Endothelial cell of umbilical vein (primary cell): ENCODE results near the gene P2RY6. TPM values are rescaled to one million over a fixed set of nuclear protein-coding genes. Genes with fewer than 3 reads are reported as not detected.

Experiments used
- BruUV-seq: library from RNA; stranded (reverse); fragments of 400-500 nt; replicated peaks from 2 replicates; lab custom pipeline; 2021; lab: Mats Ljungman, UMichigan
- CTCF ChIA-PET: fragments of 300-600, 350-600 bp; sonication (Branson Sonifier 250); formaldehyde crosslinking; loops from one replicate; lab custom pipeline; 2021; ENCODE audit warnings: antibody characterized with exemption, inconsistent platforms; lab: Charles Lee
- POLR2A ChIA-PET: fragments of 300-600, 350-600 bp; sonication (Branson Sonifier 250); formaldehyde crosslinking; loops from one replicate; lab custom pipeline; 2021; ENCODE audit warnings: antibody characterized with exemption, inconsistent platforms; lab: Charles Lee
- DNase-seq: peaks from one replicate; pipeline ENCODE4 v3.0.0-alpha.2; 2011; ENCODE audit warnings: low read depth, low spot score
- FAIRE-seq: peaks from 2 replicates; lab custom pipeline; 2011; peaks lifted over from hg19 to GRCh38; lab: Jason Lieb, UNC
- H2AFZ ChIP-seq: 2 replicates; pipeline ENCODE4 v1.6.0; 2012; ENCODE audit warnings: low read depth, low read length, control low read depth, inconsistent platforms
- H3K27ac ChIP-seq: 2 replicates; pipeline ENCODE4 v1.5.1; 2011; ENCODE audit warnings: low read depth, mild to moderate bottlenecking, control low read depth, low read length, moderate library complexity; ENCODE audit not compliant: insufficient read depth
- H3K27me3 ChIP-seq, 2 experiments: 2 replicates each; pipeline versions ENCODE4 v1.6.0 to v1.6.1; 2011; ENCODE audit warnings: low read length in 2 of 2, mixed read lengths in 1 of 2; ENCODE audit not compliant: control insufficient read depth in 2 of 2, insufficient read depth in 2 of 2
- H3K36me3 ChIP-seq, 2 experiments: 2 replicates in 1 of 2; 3 replicates in 1 of 2; pipeline ENCODE4 v1.5.1; 2011; ENCODE audit warnings: low read length in 2 of 2, mild to moderate bottlenecking in 1 of 2, moderate library complexity in 1 of 2; ENCODE audit not compliant: control insufficient read depth in 2 of 2, insufficient read depth in 2 of 2; ENCODE audit errors: extremely low read depth in 1 of 2
- H3K4me1 ChIP-seq: 3 replicates; pipeline ENCODE4 v1.5.1; 2011; ENCODE audit warnings: mild to moderate bottlenecking, low read length; ENCODE audit not compliant: control insufficient read depth, insufficient read depth; ENCODE audit errors: extremely low read depth
- H3K4me2 ChIP-seq: 2 replicates; pipeline ENCODE4 v1.6.1; 2011; ENCODE audit warnings: low read length, control low read depth, mixed read lengths; ENCODE audit not compliant: insufficient read depth
- H3K4me3 ChIP-seq, 3 experiments: fragments of 200-600 bp in 1 of 3; sonication (generic), shearing (Covaris generic) in 1 of 3; replicated peaks in 1 of 3; 2 replicates each; pipeline ENCODE4 v1.5.1; 2011 to 2016; ENCODE audit warnings: control low read depth in 3 of 3, low read length in 3 of 3, mild to moderate bottlenecking in 2 of 3, inconsistent platforms in 1 of 3, low read depth in 1 of 3, moderate library complexity in 1 of 3; ENCODE audit not compliant: insufficient read depth in 1 of 3
- H3K79me2 ChIP-seq: 2 replicates; pipeline ENCODE4 v1.6.0; 2012; ENCODE audit warnings: low read length, inconsistent platforms; ENCODE audit not compliant: control insufficient read depth, insufficient read depth
- H3K9ac ChIP-seq: replicated peaks from 2 replicates; pipeline ENCODE3; 2011; ENCODE audit warnings: low read length, control low read depth; ENCODE audit not compliant: insufficient read depth; ENCODE audit errors: extremely low read depth
- H3K9me1 ChIP-seq: replicated peaks from 3 replicates; pipeline ENCODE4 v1.6.0; 2011; ENCODE audit warnings: mild to moderate bottlenecking, low read length; ENCODE audit not compliant: control insufficient read depth, insufficient read depth; ENCODE audit errors: extremely low read depth
- H3K9me3 ChIP-seq: replicated peaks from 2 replicates; pipeline ENCODE4 v1.5.1; 2012; ENCODE audit warnings: low read length, inconsistent platforms; ENCODE audit not compliant: control insufficient read depth, insufficient read depth
- H4K20me1 ChIP-seq: replicated peaks from 2 replicates; pipeline ENCODE3; 2011; ENCODE audit warnings: mild to moderate bottlenecking, low read length; ENCODE audit not compliant: control insufficient read depth, insufficient read depth; ENCODE audit errors: extremely low read depth
- EZH2 ChIP-seq: IDR thresholded peaks from 2 replicates; pipeline ENCODE4 v1.6.1; 2012; ENCODE audit warnings: borderline replicate concordance, low read depth, mild to moderate bottlenecking, moderate library complexity, low read length, inconsistent platforms; ENCODE audit not compliant: severe bottlenecking
- POLR2AphosphoS5 ChIP-seq: IDR thresholded peaks from 2 replicates; pipeline ENCODE4 v1.6.1; 2012; ENCODE audit warnings: low read depth, mild to moderate bottlenecking, control low read depth, low read length, moderate library complexity; ENCODE audit not compliant: insufficient read depth
- dilution Hi-C: fragments of 300-500 bp; cut with MboI; formaldehyde crosslinking; loops from one replicate; pipeline ENCODE4 v1.15.0; 2019; ENCODE audit warnings: low sequenced_read_pairs; ENCODE audit not compliant: extremely low pct_ligation_motif_present
- intact Hi-C: fragments of 100-400 bp; cut with micrococcal nuclease; formaldehyde crosslinking; loops from one replicate; pipeline ENCODE4 v1.10.0; 2022
- polyA plus RNA-seq, 4 experiments: library from polyadenylated mRNA; depleted of rRNA in 3 of 4; stranded (reverse) in 3 of 4; unstranded in 1 of 4; fragments of >200 nt; gene quantifications; 2 replicates each; pipeline versions ENCODE4 v1.2.1 to v1.2.3, GENCODE V29; 2011 to 2012; ENCODE audit warnings: missing spikeins in 1 of 4
- total RNA-seq: library from RNA; stranded (reverse); gene quantifications from 2 replicates; pipeline ENCODE4 v1.2.3, GENCODE V29; 2021

The P2RY6 gene
- total and polyA plus RNA-seq, 2 donors (not counting 3 experiments of a cell fraction or from before 2014, with no cell fraction given): 0.47 TPM; not detected in 1

DNA sequence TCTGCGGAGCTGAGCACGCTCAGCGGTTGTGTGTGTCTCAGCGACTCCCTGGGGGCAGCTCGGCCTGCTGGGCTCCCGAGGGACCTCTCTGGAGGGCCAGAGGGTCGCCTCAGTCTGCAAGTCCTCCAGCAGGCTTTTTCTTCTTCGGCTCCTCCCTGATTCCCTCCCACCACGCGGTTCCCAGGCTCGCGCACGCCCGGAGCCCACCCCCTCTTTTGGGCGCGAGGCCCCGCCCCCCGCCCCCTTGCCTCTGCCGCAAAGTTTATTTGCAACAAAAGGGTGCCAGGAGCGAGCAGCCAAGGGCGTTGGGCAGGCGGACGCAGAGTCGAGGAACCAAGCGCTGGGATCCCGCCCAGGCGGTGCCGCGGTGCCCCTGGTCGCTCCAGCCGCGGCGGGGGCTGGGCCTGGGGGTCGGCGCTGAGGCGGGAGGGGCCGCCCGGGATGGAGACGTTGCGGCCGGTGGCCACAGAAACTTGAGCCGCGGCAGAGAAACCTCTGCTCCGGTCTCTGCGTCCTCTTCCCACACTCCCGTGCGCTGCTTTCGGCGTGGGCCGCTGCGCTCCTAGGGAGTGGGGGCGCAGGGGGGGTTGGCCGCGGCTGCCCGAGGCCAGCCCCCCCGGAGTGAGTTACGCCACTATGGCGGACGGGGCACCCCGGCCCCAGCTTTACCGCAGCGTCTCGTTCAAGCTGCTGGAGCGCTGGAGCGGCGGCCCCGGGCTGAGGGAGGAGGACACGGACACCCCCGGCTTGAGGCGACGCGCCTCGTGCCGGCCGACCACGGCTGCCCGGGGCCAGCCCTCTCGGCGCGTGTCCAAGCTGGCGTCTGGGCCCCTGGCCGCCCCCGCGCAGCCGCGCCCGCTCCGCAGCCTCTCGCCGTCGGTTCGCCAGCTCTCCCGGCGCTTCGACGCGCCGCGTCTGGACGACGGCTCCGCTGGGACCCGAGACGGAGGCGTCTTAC is 36.1 kb downstream of the P2RY6 start, which contains the start of gene ARHGEF17:
Gene ARHGEF17, plus strand, starts transcription at position 274 of the 958 bp plus-strand sequence. Its CDS starts 363 bp downstream, at position 637.
- no peaks in the 10 kb centered on the region for H3K9me1 ChIP-seq
- no peaks in the 10 kb centered on the region for H3K27me3 ChIP-seq
- intact Hi-C loops: no loop called here
- H2AFZ ChIP-seq: peak within 1 kb of the TSS; percentile 95
- DNase-seq (peak; percentile 89), FAIRE-seq (peak; percentile 73)
- H3K9ac ChIP-seq: peak within 1 kb of the TSS; percentile 84
- H3K4me1 ChIP-seq: peaks cover 31% of the 10 kb centered on the region
- CTCF ChIA-PET: interaction anchor here (0.7 to 16.0 kb wide), 29 partner anchors 9 to 352 kb away, joined by 3 to 455 read pairs (median 10); no protein-coding TSS in a partner anchor
- no peaks in the 10 kb centered on the region for H3K9me3 ChIP-seq
- no TSS peak for BruUV-seq
- POLR2A ChIA-PET: interaction anchor here (0.8 to 3.7 kb wide), 6 partner anchors 14 to 43 kb away, joined by 3 to 27 read pairs (median 7); no protein-coding TSS in a partner anchor
- H3K4me3 ChIP-seq: peak within 1 kb of the TSS; percentile 66 to 77 (median 72)
- H3K27ac ChIP-seq: peak within 1 kb of the TSS; percentile 86
- H4K20me1 ChIP-seq: no peaks in the 10 kb centered on the region
- H3K79me2 ChIP-seq: peaks cover 34% of the 10 kb centered on the region
- dilution Hi-C loops: no loop called here
- no peak for TF ChIP-seq POLR2AphosphoS5
- TF ChIP-seq EZH2: no peak
- peaks cover 0 to 2% of the 10 kb centered on the region in 2 experiments for H3K36me3 ChIP-seq
- H3K4me2 ChIP-seq: peak within 1 kb of the TSS; percentile 82
